HL-60/S4 treated with retinoic acid at 250 ng/mL for 4 days and 3 days (cell line): ENCODE measurements around the gene CYBB.

Experiments used
- in situ Hi-C: fragments of 300-500 bp; cut with MboI; formaldehyde crosslinking; loops from 2 replicates; pipeline ENCODE4 v1.7.0; 2022; ENCODE audit warnings: low sequenced_read_pairs

CYBB gene

DNA sequence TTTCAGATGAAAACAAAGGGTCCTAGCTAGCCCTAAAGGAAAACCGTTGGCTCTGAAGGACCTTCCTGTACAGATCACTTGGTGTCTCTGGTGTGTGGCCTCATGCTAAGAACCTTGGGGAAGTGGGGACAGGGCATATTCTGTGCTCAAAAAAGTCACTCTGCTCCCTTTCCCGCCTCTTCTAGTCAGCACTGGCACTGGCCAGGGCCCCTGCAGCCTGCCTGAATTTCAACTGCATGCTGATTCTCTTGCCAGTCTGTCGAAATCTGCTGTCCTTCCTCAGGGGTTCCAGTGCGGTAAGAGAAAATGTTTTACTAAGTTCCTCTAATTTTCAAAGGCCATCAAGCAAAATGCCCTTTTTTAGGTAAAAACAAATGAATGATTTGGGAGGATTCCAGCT is 3.4 kb downstream of the CYBB start:
- in situ Hi-C loops: no loop called here

GRCh38 chrX:37785569-37785968 is 5.7 kb downstream of the CYBB start:
- in situ Hi-C loops: no loop called here

- in situ Hi-C loops: no loop called here
Measured at GRCh38 chrX:37786624-37787422, 7.0 kb downstream of the CYBB start.

DNA sequence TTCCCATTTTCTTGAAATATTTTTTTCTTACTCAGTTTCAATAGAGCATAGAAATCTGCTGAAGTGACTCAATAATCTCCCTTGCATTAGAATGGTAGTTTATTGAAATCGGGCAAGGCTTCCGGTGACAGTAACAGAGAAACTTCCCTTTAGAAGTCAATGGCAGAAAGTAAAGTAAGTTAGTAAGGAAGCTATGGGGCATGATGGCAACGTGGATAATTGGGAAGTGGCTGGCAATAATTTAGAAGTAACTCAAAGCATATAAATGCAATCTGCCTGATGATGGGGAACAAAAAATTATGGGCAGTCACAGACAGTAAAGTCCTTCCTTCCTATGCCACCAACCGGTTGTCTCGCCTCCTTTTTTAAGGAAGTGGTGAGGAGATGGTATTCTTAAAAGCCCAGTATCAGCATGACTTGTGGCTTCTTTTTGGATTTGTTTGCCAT is 7.6 kb downstream of the CYBB start:
- in situ Hi-C loops: no loop called here

GRCh38 chrX:37796310-37796709 is 16.5 kb downstream of the CYBB start:
- in situ Hi-C loops: no loop called here

GRCh38 chrX:37796805-37797204 is 16.9 kb downstream of the CYBB start:
- in situ Hi-C loops: no loop called here

GRCh38 chrX:37799936-37800335 is 20.1 kb downstream of the CYBB start:
- in situ Hi-C loops: no loop called here

DNA sequence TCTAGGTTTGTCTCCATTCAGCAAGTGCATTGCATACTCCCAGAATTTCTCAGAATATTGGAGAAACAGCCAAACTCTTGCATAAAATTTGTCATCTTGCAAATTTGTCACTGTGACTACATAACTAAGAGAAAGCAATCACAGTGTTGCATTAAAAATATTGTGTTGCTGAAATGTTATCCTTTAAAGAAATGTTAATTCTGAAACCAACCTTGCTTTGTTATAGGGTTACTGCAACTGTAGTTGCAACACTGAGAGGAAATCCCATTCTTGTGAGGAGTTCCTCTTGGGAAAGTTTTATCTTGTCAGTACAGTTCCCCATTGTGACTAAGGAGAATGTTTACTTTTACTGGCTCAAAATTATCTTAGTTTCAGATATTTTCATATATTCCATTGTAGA is 20.9 kb downstream of the CYBB start:
- in situ Hi-C loops: no loop called here

DNA sequence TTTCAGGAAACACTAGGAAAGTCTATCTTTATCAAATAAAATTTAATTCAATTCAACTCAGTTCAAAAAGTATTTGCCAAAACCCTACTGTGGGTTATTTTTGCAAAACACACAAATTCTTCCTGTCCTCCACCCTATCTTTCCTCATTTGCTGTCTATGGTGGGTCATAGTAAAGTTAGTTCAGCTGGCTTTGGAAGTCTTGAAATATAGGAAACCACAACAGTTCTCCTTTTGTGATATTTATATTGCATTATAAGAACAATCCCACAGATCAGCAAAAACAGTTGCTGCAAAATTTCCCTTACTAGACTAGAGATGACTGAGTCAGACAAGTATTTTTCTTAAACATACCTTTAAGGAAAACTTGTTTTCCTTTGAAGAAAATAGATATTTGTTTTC is 22.2 kb downstream of the CYBB start:
- in situ Hi-C loops: no loop called here

- in situ Hi-C loops: no loop called here
Measured at GRCh38 chrX:37803057-37803456, 23.2 kb downstream of the CYBB start.

DNA sequence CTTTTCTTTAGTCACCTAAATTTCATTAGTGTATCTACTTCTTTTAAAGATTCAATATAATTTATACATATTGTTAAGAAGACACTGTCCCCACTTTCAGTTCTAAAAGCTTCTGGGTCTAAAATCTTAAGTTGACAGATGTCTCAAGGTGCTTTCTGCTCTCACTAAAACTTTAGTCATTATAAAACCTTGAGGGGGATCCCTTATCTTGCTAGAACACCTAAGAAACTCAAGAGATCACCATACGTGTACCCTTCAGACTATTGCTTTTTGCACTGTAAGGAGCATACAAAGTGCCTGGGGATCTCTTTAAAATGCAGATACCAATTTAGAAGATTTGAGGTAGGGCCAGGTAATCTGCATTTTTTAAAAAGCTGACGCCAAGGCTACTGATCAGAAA is 30.1 kb downstream of the CYBB start:
- in situ Hi-C loops: no loop called here

DNA sequence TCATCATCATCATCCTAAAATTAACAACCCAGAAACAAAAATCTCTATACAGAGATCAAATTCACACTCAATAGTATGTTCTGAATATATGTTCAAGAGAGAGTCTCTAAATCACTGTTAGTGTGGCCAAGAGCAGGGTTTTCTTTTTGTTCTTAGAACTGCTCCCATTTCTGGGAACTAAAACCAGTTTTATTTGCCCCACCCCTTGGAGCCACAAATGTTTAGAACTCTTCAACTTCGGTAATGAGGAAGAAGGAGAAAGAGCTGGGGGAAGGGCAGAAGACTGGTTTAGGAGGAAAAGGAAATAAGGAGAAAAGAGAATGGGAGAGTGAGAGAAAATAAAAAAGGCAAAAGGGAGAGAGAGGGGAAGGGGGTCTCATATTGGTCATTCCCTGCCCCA is 32.3 kb downstream of the CYBB start:
- in situ Hi-C loops: no loop called here

GRCh38 chrX:37813570-37813969 is 33.7 kb downstream of the CYBB start:
- in situ Hi-C loops: no loop called here

DNA sequence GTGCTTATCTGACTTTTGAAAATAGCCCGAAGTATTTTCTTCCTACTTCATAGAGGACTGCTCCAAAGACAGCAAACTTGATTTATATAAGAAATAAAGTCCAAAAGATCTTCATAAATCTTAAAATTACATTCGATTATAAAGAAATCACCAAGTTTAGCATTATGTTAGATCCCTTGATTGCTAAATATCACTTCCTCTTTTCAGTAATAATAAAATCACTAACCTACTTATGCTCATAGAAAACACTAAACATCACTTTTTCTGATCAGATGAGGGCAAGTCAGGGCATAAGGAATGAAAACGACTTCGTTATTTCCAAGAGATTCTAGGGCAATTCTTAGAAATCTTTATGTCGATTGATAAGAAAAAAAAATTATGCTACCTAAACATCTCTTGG is 35.5 kb downstream of the CYBB start:
- in situ Hi-C loops: no loop called here

DNA sequence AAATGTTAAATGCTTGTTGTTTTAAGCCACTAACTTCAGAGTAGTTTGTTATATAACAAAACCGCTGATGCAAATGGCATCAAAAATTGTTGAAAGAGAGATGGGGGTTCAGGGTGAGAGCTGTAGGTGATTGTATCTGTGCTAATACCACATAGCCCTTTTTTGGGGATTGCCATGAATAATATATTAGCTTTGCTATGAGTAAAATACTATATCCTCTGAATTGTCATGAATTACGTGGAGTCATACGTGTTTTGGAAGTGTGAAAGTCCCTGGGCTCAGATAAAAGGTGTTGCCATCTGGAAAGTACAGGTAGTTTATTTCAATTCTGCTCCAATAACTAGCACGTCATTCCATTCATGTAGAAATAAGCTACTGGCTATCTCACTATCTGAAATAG is 36.9 kb downstream of the CYBB start:
- in situ Hi-C loops: no loop called here

- in situ Hi-C loops: no loop called here
Measured at GRCh38 chrX:37817176-37817575, 37.3 kb downstream of the CYBB start.

DNA sequence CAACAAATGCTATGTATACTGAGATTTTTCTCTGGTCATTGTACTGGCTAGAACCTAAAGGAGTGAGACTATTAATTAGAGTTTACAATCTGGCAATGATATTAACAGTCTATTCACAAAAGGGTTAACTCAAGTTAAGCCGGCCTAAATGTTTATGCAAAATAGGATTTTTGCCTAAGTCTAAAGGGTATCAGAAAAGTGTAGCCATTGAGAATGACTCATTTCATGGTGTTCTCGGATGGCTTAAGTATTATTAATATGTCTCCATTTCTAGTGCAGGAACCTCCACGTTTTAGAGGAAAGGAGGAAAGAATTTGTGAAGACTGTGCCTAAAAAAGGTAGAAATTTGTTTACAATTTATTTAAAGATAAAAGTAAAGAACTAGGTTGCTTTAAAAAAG is 37.7 kb downstream of the CYBB start:
- in situ Hi-C loops: no loop called here

GRCh38 chrX:37818031-37818430 is 38.2 kb downstream of the CYBB start:
- in situ Hi-C loops: no loop called here

DNA sequence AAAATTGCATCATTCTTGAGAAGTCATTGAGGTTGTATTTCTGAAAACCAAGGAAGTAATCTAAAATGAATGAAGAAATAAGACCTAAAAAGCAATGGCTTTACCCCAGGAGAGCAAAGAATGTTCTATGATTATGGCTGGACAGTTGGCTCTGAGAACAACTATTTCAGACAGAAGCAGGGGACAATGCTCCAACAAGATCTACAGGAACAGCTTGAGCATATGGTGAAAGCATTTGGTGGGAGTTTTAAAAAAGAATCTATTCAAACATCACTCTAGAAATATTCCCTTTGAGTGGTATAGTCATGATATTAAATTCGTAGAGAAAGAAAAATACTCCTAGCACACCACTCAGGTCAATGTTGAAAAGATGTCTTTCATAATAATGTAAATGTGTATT is 40.8 kb downstream of the CYBB start:
- in situ Hi-C loops: no loop called here

- in situ Hi-C loops: loop anchor here (25.0 kb wide), 1 partner anchor 312 kb away; no protein-coding TSS in a partner anchor
Measured at GRCh38 chrX:37824491-37825214, 44.8 kb downstream of the CYBB start.

DNA sequence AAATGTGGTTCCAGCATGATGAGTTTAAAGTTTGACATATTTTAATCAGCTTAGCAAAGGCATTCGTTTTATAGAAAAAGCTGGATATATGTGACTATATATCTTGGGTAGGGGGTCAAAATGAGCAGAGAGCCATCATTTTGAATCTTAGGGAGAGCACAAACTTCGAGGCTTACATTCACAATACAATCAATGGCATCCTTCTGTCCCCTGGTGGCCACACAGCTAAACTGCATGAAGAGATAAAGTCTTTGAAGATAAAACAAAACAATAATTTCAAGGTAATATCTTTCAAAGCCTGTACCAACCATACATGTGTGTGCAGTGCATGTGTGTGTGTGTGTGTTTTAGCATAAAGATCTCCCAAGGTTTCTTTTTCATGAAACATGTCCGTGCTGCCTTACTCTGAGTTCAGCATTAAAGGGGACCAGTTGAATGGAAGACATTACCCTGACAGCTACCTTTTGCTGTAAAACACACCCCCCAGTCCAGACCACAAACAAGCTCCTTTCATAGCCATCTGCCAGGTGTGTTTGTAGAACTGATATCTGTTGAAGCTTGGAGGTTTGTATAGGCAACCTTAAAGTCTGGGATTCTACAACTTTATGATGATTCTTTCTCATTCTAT is 45.5 kb downstream of the CYBB start:
- in situ Hi-C loops: loop anchor here (25.0 kb wide), 1 partner anchor 313 kb away; no protein-coding TSS in a partner anchor

GRCh38 chrX:37829721-37830120 is 49.9 kb downstream of the CYBB start:
- in situ Hi-C loops: loop anchor here (25.0 kb wide), 1 partner anchor 317 kb away; no protein-coding TSS in a partner anchor
